OCI-LY3 (cell line): Measurements from ENCODE around the gene CYFIP2.

Experiments
- H2AFZ ChIP-seq: fragments of 200-600, 300-600 bp; shearing (Covaris generic); 2 replicates; pipeline ENCODE4 v1.6.0; 2014; ENCODE audit warnings: antibody characterized with exemption, low read depth, low read length
- H3K27ac ChIP-seq: fragments of 200-600, 300-600 bp; sonication (generic); 2 replicates; pipeline ENCODE4 v1.5.1; 2014; ENCODE audit warnings: mild to moderate bottlenecking, low read length, moderate library complexity, mixed read lengths
- H3K27me3 ChIP-seq: fragments of 200-600, 300-600 bp; sonication (generic); 2 replicates; pipeline ENCODE4 v1.6.1; 2014; ENCODE audit warnings: low read depth, low read length, mixed read lengths
- H3K36me3 ChIP-seq: fragments of 200-600, 300-600 bp; sonication (generic); replicated peaks from 2 replicates; pipeline ENCODE3; 2014; ENCODE audit warnings: low read depth, low read length, mixed read lengths
- H3K4me1 ChIP-seq: fragments of 300-600, 200-600 bp; sonication (generic); 2 replicates; pipeline ENCODE4 v1.6.1; 2014; ENCODE audit warnings: low read length, mixed read lengths
- H3K4me2 ChIP-seq: fragments of 200-600, 300-600 bp; sonication (generic); 2 replicates; pipeline ENCODE4 v1.6.1; 2014; ENCODE audit warnings: low read length, mixed read lengths
- H3K4me3 ChIP-seq: fragments of 300-600, 200-600 bp; sonication (generic); 2 replicates; pipeline ENCODE4 v1.5.1; 2014; ENCODE audit warnings: antibody characterized with exemption, mild to moderate bottlenecking, low read length, moderate library complexity
- H3K79me2 ChIP-seq: fragments of 300-600, 200-600 bp; shearing (Covaris generic); 2 replicates; pipeline ENCODE4 v1.6.1; 2014; ENCODE audit warnings: mild to moderate bottlenecking, low read length, mixed read lengths
- H3K9ac ChIP-seq: fragments of 300-600, 200-600 bp; shearing (Covaris generic); 2 replicates; pipeline ENCODE4 v1.6.0; 2014; ENCODE audit warnings: mild to moderate bottlenecking, low read length, moderate library complexity
- H3K9me3 ChIP-seq: fragments of 200-600, 300-600 bp; shearing (Covaris generic); 2 replicates; pipeline ENCODE4 v1.6.1; 2014; ENCODE audit warnings: low read length, mixed read lengths; ENCODE audit not compliant: insufficient read depth
- H4K20me1 ChIP-seq: fragments of 200-600, 300-600 bp; sonication (generic); 2 replicates; pipeline ENCODE4 v1.6.1; 2016; ENCODE audit warnings: low read length, mixed read lengths; ENCODE audit not compliant: insufficient read depth
- EZH2phosphoT487 ChIP-seq: fragments of 200-600 bp; shearing (Covaris generic); IDR thresholded peaks from 2 replicates; pipeline ENCODE4 v1.6.1; 2018; ENCODE audit warnings: antibody characterized with exemption, mixed run types, low read depth
- TF ChIP-seq, protein P1 (sequence below): fragments of 200-600, 300-600 bp; sonication (generic); IDR thresholded peaks from 2 replicates; pipeline ENCODE4 v1.5.1; 2014; ENCODE audit warnings: antibody characterized with exemption, low read length, low read depth

Gene CYFIP2

DNA sequence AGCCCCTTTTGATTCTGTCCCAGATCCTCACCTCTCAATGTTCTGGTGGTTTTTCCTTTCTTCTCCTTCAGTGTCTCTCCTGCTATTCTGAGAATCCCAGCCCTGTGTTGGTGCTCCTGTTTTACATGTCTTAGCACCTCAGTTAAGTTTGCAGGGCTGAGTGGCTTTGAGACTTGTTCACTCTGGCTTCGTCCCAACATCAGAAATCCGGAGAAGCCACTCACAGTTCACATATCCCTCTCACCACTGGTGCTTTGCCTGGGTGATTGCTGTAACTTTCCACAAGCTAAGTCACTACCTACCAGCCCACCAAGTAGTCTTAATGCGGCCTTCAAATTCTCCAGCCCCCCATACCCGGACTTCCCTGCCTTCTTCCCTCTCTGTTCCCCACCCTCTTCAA is 40.2 kb downstream of the CYFIP2 start:
- no peaks in the 10 kb centered on the region for H3K79me2 ChIP-seq
- H2AFZ ChIP-seq: no peak overlapping the region
- H3K4me2 ChIP-seq: no peak overlapping the region
- H3K36me3 ChIP-seq: peaks cover 4% of the 10 kb centered on the region
- H3K4me3 ChIP-seq: no peak overlapping the region
- H3K4me1 ChIP-seq: peaks cover 15% of the 10 kb centered on the region
- H3K27me3 ChIP-seq: no peaks in the 10 kb centered on the region
- TF ChIP-seq EZH2phosphoT487: no peak
- TF ChIP-seq, protein P1, sequence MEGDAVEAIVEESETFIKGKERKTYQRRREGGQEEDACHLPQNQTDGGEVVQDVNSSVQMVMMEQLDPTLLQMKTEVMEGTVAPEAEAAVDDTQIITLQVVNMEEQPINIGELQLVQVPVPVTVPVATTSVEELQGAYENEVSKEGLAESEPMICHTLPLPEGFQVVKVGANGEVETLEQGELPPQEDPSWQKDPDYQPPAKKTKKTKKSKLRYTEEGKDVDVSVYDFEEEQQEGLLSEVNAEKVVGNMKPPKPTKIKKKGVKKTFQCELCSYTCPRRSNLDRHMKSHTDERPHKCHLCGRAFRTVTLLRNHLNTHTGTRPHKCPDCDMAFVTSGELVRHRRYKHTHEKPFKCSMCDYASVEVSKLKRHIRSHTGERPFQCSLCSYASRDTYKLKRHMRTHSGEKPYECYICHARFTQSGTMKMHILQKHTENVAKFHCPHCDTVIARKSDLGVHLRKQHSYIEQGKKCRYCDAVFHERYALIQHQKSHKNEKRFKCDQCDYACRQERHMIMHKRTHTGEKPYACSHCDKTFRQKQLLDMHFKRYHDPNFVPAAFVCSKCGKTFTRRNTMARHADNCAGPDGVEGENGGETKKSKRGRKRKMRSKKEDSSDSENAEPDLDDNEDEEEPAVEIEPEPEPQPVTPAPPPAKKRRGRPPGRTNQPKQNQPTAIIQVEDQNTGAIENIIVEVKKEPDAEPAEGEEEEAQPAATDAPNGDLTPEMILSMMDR: no peak
- no peaks in the 10 kb centered on the region for H3K9me3 ChIP-seq
- no peak overlapping the region for H3K27ac ChIP-seq
- H3K9ac ChIP-seq: no peak overlapping the region
- peaks cover 4% of the 10 kb centered on the region; the same call in 1 of the 2 replicates for H4K20me1 ChIP-seq

DNA sequence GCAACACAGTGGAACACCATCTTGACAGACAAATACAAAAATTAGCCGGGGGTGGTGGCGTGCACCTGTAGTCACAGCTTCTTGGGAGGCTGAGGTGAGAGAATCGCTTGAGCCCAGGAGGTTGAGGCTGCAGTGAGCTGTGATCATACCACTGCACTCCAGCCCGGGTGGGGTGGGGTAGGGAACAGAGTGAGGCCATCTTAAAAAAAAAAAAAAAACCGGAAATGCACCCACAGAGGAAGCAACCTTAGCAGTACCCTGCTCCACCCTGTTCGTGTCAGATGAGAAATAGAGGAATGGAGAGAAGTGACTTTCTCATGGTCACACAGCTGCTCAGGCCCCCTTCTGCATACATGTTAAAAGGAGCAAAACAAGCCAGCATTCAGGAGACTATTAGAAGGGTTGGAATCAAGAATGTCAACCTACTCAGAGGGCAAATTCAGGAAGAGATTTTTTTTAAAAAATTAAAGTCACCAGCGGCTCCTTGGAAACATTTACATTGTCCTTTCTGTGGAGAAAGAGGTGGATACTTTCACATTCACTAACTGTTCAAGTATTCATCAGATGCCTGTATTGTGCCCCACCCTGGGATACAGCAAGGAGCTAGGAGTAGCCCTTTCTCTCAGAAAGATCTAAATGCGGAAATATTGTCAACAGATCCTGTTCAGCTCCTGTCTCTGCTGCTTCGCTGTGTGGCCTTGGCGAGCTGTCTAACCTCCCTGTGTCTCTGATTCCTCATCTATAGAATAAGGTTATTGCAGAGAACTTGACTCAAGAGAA is 41.0 kb downstream of the CYFIP2 start:
- Histone ChIP-seq H4K20me1 (peaks cover 4% of the 10 kb centered on the region; the same call in 1 of the 2 replicates), H3K4me3 (no peak overlapping the region), H3K36me3 (peaks cover 4% of the 10 kb centered on the region), H3K9me3 (no peaks in the 10 kb centered on the region), H3K9ac (no peak overlapping the region), H3K27ac (no peak overlapping the region), H3K4me2 (no peak overlapping the region), H3K4me1 (peaks cover 15% of the 10 kb centered on the region), H2AFZ (no peak overlapping the region), H3K27me3 (no peaks in the 10 kb centered on the region), H3K79me2 (no peaks in the 10 kb centered on the region)
- TF ChIP-seq, protein P1: no peak
- no peak for TF ChIP-seq EZH2phosphoT487

DNA sequence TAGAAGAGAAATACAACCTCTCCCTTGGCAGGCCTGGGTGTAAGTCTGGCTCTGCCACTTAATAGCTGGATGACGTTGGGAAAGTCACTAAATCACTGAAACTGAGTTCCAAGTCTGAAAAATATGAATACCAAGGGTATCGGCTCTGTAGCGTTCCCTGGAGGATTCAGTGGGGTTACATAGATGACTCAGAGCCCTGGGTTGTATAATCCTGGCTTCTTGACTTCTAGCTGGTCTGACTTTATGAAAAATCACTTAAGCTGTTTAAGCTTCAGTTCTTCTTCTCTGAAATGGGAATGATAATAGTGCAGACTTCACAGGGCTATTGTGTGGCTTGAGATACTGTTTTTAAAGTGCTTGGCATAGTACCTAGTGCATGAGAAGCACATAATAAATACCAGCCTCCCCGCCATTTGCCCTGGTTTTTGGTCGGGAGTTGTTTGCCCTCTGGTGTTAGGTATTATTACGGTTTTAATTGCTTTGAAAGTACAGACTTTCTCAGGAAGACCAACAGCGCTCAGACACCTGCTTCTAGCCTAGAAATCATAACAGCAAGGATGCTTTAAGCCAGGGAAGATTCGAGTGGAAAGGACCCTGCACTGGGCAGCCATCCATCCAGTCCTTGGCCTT is 43.0 kb downstream of the CYFIP2 start:
- Histone ChIP-seq H3K79me2 (no peaks in the 10 kb centered on the region), H2AFZ (no peak overlapping the region), H4K20me1 (peaks cover 4% of the 10 kb centered on the region; the same call in 1 of the 2 replicates), H3K27ac (no peak overlapping the region), H3K36me3 (peaks cover 4% of the 10 kb centered on the region), H3K4me1 (peaks cover 15% of the 10 kb centered on the region), H3K9ac (no peak overlapping the region), H3K9me3 (no peaks in the 10 kb centered on the region), H3K4me3 (no peak overlapping the region), H3K4me2 (peak overlapping the region; percentile 36), H3K27me3 (no peaks in the 10 kb centered on the region)
- TF ChIP-seq, protein P1: peak; percentile 25
- TF ChIP-seq EZH2phosphoT487: no peak

DNA sequence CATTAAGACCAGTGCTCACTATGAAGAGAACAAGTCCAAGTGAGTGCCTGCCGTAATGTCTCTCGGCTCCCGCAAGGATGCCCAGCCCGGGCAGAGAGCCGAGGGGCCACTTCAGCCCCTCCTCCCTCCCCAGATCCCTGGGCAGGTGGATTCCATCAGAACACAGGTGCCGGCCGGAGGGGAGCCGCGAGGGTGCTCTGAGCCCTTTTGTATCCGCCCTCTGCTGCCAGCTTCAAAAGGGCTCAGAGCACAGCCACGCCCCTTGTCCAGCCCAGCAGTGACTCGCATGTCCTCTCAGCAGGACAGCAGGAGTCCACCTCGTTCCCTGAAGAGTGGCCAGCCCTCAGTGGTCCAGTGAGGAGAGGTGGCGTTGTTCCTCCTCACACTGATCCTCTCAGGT is 43.9 kb downstream of the CYFIP2 start:
- no peak overlapping the region for H3K4me3 ChIP-seq
- H2AFZ ChIP-seq: no peak overlapping the region
- no peaks in the 10 kb centered on the region for H3K9me3 ChIP-seq
- peaks cover 15% of the 10 kb centered on the region for H3K4me1 ChIP-seq
- H3K27me3 ChIP-seq: no peaks in the 10 kb centered on the region
- no peak overlapping the region for H3K9ac ChIP-seq
- no peak overlapping the region for H3K4me2 ChIP-seq
- H3K36me3 ChIP-seq: peaks cover 11% of the 10 kb centered on the region
- TF ChIP-seq EZH2phosphoT487: no peak
- H3K27ac ChIP-seq: no peak overlapping the region
- H4K20me1 ChIP-seq: peaks cover 4% of the 10 kb centered on the region; the same call in 1 of the 2 replicates
- no peaks in the 10 kb centered on the region for H3K79me2 ChIP-seq
